Measurements from ENCODE around the gene PCGF2.

Gene PCGF2

DNA sequence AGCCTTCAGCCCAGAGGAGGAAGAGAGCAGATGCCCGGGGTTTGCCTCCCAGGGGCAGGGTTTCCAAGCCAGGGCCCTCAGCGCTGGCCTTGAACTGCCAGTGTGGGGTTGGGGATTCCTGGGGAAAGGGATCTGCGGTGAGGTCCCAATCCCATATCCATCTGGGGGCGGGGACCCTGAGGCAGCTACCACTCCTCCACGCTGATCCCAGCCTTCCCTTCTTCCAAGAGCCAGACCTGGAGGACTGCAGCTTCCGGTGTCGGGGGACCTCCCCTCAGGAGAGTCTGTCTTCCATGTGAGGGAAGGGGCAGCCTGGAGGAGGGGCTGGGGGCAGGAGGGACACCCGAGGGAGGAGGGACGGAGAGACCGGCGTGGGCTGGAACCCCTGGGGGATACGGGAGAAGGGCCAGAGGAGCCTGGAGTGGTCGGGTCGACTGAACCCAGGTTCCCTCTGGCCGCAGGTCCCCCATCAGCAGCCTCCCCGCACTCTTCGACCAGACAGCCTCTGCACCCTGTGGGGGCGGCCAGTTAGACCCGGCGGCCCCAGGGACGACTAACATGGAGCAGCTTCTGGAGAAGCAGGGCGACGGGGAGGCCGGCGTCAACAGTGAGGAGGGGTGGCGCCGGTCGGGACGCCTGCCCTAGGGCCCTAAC is 28.7 kb downstream of the PCGF2 start:
- DNase-seq (ENCODE audit: low read depth in 2 of 2): no peak

DNA sequence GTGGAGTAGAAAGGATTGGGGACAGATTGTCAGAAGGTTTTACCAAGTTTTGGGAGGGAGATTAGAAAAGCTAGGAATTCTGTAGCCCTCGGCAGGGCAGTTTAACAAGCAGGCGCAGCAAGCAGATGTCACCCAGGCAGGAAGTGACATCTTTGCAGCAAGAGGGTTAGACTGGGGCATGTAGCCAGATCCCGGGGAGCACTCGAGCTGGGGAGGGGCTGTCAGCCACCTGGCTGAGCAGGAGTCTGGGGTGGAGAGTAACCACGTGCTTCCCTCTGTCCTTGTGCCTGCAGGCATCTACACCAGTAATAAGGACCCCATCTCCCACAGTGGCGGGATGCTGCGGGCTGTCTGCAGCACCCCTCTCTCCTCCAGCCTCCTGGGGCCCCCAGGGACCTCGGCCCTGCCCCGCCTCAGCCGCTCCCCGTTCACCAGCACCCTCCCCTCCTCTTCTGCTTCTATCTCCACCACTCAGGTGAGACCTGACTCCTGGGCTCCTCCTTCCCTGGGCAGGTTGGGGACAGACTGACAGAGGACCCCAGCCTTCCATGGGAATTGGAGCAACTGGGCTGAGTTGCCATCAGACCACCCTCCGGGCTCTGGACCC is 30.9 kb downstream of the PCGF2 start:
- DNase-seq (ENCODE audit: low read depth in 2 of 2): no peak

DNA sequence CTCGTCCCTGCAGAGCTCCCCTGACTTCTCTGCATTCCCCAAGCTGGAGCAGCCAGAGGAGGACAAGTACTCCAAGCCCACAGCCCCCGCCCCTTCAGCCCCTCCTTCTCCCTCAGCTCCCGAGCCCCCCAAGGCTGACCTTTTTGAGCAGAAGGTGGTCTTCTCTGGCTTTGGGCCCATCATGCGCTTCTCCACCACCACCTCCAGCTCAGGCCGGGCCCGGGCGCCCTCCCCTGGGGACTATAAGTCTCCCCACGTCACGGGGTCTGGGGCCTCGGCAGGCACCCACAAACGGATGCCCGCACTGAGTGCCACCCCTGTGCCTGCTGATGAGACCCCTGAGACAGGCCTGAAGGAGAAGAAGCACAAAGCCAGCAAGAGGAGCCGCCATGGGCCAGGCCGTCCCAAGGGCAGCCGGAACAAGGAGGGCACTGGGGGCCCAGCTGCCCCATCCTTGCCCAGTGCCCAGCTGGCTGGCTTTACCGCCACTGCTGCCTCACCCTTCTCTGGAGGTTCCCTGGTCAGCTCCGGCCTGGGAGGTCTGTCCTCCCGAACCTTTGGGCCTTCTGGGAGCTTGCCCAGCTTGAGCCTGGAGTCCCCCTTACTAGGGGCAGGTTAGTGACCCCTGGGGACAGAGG is 31.6 kb downstream of the PCGF2 start:
- DNase-seq (ENCODE audit: low read depth in 2 of 2): no peak

GRCh38 chr17:38715216-38715943 is 32.8 kb downstream of the PCGF2 start:
- DNase-seq (ENCODE audit: low read depth in 2 of 2): no peak

- no peak for DNase-seq (ENCODE audit: low read depth in 2 of 2)
These were observed 34.6 kb downstream of the PCGF2 start for GRCh38 chr17:38713456-38714075.

- DNase-seq (ENCODE audit: low read depth in 2 of 2): no peak
These were observed 35.5 kb downstream of the PCGF2 start for GRCh38 chr17:38712593-38712992.

- DNase-seq (ENCODE audit: low read depth in 2 of 2): no peak
These were observed 36.2 kb downstream of the PCGF2 start for GRCh38 chr17:38711792-38712571.

DNA sequence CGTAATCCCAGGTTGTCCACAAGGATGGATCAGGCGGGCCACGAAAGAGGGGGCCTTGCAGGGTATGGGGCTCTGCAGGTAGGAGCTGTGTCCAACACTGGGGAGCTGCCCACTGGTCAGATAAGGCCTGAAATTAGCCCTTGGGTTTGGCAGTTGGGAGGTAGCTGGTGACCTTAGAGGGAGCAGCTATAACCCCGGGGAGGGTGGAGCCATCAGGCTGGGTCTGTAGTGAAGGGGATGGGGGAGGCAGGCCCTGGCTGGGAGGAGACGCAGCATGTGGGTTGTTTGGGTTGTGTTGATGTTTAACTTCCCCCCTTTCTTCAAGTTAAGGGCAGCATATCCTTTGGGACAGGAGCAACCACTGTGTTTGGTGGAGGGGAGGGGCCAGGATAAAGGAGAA is 37.2 kb downstream of the PCGF2 start:
- no peak for DNase-seq (ENCODE audit: low read depth in 2 of 2)

DNA sequence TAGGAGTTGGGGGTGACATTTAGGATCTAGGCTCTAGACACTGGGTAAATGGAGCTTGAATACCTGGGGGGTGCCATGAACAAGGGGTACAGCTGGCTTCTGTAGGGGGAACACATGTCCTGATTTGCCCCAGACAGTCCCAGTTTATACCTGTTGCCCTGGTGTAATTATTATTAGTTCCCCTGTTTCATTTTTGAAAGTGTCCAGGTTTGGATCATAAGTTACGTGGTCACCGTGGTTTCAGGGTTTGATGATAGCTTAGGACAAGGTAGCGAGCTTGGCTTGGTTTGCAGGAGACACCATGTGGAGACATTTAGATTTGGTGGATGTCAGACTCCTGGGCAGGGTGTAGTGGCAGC is 37.6 kb downstream of the PCGF2 start:
- no peak for DNase-seq (ENCODE audit: low read depth in 2 of 2)

DNA sequence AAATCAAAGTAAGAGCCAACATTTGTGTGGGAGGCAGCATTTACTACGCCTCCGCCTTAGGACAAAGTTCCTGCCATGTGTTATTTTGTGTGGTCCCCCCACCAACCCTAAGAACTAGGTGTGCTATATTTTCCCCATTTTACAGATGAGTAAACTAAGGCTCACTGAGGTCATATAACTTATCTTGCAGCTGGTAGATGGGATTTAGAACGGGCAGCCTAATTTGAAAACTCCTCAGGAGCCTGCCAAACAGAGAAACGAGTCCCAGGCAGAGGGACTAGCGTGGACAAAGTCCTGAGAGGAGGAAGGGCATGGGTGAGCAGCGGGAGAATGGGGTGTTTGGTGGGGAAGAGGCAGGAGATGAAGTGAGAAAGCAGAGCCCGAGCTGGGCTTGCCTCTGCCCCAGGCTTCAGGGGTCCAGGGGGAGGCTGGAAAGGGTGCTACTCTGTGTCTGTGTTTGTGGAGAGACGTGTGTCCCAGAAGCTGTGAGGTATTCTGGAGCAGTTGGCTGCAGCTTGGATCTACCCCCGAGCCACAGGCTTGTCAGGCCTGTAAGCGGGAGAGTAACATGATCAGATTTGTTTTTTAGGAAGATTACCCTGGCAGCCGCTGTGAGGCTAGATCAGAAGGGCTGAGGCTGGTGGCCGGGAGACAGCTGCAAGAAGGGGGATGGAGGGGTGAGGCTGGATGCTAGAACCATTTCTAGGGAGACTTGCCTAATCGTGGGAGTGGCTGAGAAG is 38.1 kb downstream of the PCGF2 start:
- DNase-seq (ENCODE audit: low read depth in 2 of 2): no peak

- no peak for DNase-seq (ENCODE audit: low read depth in 2 of 2)
These were observed 38.9 kb downstream of the PCGF2 start for GRCh38 chr17:38709104-38709820.

- DNase-seq (ENCODE audit: low read depth in 2 of 2): no peak
These were observed 40.3 kb downstream of the PCGF2 start for GRCh38 chr17:38707678-38708351.

GRCh38 chr17:38706505-38707216 is 41.5 kb downstream of the PCGF2 start:
- no peak for DNase-seq (ENCODE audit: low read depth in 2 of 2)

DNA sequence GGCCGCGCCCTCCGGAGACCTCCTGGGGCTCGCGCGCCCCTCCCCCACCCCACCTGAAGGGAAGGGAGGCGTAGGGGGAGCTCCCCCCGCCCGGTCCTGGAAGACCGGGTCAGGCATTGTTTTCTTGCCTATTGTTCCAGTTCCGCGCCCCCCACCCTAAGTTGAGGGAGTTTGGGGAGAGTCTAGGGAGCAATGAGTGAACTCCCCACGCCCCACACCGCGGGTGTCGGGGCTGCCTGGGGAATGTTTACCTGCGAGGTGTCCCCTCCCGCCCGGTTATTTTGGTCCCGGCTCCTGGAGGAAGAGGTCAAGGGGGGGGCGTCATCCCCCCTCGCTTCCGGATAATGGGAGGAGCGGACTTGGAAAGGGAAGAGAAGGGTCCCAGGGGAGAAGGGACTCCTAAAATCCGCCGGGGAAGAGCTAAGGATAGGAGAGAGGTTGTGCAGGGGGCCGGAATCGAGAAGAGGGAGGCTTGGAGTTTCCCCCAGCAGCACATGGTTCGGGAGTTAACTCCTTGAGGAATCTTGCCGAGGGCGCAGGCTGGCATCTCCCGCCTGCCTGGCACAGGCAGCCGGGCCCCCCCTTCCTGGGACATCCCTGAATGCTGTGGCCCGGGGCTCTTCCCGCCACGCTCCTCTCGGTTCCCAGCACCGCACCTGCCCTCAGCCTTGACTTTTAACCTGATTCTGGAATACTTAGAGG is 42.2 kb downstream of the PCGF2 start:
- no peak for DNase-seq (ENCODE audit: low read depth in 2 of 2)

DNA sequence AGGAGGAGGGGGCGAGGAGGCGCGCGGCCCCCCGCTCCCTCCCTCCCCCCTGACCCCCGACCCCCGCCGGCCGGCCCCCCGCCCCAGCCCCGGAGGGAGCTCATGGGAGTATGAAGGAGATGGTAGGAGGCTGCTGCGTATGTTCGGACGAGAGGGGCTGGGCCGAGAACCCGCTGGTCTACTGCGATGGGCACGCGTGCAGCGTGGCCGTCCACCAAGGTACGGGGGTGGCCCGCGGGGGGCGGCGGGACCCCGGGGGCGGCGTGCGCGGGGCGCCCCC is 42.7 kb downstream of the PCGF2 start:
- DNase-seq (ENCODE audit: low read depth in 2 of 2): no peak

- peak; percentile 47 to 49 for DNase-seq (ENCODE audit: low read depth in 2 of 2)
These were observed 43.3 kb downstream of the PCGF2 start, which contains the start of gene MLLT6 for GRCh38 chr17:38704606-38705522. TSS of gene MLLT6 (plus strand) at chr17:38705273. CDS start at chr17:38705633, 360 bp downstream.

Measured in fibroblast of skin of left biceps (primary cell).